Activated CD4-positive, CD25-positive, alpha-beta regulatory T cell treated with anti-CD3 and anti-CD28 coated beads, Interleukin-2, amount 50 U/mL, for 72 hours (primary cell): ENCODE measurements around the gene NPY4R2.
"Not testable (repeated sequence)": the region's sequence is repeated elsewhere in the genome, so short reads cannot be mapped to it uniquely, and the experiment has no call there.

ENCODE experiments used
- DNase-seq: peaks from one replicate; pipeline ENCODE4 v3.0.0; 2021

The NPY4R2 gene

GRCh38 chr10:47933462-47933861, 15.0 kb downstream of the NPY4R2 start:
- not testable (repeated sequence) for DNase-seq

GRCh38 chr10:47936772-47937228, 18.3 kb downstream of the NPY4R2 start:
- DNase-seq: not testable (repeated sequence)

DNA sequence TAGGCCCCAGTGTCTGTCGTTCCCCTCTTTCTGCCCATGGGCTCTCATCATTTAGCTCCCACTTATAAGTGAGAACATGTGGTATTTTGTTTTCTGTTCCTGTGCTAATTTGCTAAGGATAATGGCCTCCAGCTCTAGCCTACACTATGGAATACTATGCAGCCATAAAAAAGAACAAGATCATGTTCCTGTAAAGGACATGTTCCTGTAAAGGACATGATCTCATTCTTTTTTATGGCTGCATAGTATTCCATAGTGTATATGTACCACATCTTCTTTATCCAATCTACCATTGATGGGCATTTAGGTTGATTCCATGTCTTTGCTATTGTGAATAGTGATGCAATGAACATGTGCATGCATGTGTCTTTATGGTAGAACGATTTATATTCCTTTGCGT, 19.2 kb downstream of the NPY4R2 start:
- not testable (repeated sequence) for DNase-seq

GRCh38 chr10:47940821-47941220, 22.4 kb downstream of the NPY4R2 start:
- DNase-seq: not testable (repeated sequence)

- DNase-seq: not testable (repeated sequence)
These were observed 22.9 kb downstream of the NPY4R2 start for GRCh38 chr10:47941379-47941778.

GRCh38 chr10:47942351-47943019, 24.0 kb downstream of the NPY4R2 start:
- not testable (repeated sequence) for DNase-seq

DNA sequence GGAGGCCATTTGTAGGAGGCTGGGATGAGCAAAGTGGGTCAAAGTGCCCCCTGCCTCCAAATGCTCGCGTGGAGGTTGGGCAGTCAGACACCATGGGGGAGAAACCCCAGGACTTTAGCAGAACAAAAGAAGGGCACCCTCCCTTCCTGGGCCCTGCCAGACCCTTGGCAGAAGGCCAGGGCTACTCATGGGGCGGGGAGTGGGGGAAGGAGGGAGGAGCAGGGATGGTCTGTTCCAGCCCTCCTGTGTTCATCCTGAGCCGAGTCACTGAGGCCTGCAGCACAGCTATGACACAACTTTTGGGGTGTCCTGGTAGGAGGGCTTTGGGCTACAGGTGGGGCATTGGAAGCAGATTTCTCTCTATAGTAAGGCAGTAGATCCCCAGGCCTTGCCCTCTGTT, 24.9 kb downstream of the NPY4R2 start:
- DNase-seq: not testable (repeated sequence)

GRCh38 chr10:47947424-47947823, 29.0 kb downstream of the NPY4R2 start:
- not testable (repeated sequence) for DNase-seq

DNA sequence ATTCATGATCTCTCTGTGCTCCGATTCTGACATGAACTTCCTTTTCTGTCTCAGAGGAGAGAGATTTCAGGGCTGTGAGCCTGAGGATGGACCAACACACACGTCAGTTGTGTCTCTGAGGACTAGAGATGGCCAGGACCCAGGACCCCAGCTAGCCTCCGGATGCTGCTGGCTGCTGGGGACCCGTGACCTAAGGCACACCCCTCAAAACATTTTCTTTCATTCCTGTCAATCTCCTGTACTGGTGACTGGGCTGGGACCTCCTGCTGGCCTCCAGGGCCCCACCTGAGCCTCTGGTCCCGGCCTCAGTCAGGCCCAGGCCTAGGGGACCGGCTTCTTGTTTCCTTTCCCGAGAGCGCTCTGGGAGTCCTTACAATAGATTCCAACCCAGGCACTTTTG, 38.7 kb downstream of the NPY4R2 start:
- not testable (repeated sequence) for DNase-seq

- DNase-seq: not testable (repeated sequence)
These were observed 41.2 kb downstream of the NPY4R2 start for GRCh38 chr10:47959677-47960076.

GRCh38 chr10:47960699-47961098, 42.2 kb downstream of the NPY4R2 start:
- not testable (repeated sequence) for DNase-seq

- DNase-seq: not testable (repeated sequence)
These were observed 44.3 kb downstream of the NPY4R2 start for GRCh38 chr10:47962785-47963184.

DNA sequence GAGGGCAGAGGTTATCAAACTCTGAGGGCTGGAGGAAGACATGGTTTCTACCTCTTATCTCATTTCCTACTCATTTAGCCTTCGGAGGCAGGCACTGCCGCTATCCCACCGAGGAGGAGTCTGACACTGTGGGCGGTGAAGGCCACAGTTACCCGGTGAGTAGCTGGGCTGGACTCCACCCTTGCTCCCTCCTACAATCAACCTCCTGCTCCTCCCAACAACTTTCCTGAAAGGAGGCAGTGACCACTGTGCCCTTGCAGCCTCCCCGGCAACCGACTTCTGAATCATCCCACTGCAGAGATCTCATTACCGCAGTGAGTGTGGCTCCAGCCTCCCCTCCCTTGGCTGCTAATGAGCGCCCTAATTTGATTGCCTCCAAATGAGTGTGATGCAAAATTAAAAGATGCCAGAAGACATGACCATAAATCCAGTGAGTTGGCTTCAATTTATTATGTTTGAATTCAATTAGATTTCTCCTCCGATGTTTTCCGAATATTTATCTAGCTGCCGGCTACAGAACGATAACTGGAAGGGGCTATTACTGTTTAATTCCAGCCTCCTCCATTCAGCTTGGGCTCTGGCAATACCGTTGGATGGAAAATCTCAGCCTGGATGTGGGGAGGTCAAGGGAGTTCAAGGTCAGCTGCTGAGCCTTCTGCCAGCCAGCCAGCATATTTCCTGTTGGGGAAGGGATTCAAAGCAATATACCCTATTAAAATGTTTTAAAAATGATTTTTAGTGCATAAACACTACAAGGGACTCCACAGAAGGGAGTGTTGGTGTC, 46.0 kb downstream of the NPY4R2 start:
- DNase-seq: not testable (repeated sequence)

DNA sequence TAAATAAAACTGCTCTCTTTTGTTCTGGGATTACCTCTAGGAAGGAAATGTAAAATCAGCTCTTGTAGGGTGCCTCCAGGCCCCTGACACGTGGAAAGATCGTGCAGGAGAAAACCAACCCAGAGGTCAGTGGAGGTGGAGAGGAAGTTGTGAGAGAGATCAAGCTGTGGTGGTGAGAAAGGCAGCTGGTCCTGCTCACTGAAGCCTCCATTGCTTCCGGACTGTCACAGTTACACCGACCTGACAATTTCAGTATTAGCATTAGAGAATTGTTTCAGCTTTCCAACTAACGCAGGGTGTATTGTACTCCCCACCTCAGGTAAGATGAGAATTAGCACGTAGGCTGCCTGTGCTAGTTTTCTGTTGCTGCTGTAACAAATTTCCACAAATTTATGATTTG, 50.5 kb downstream of the NPY4R2 start:
- not testable (repeated sequence) for DNase-seq

- DNase-seq: not testable (repeated sequence)
These were observed 51.6 kb downstream of the NPY4R2 start for GRCh38 chr10:47970047-47970446.

DNA sequence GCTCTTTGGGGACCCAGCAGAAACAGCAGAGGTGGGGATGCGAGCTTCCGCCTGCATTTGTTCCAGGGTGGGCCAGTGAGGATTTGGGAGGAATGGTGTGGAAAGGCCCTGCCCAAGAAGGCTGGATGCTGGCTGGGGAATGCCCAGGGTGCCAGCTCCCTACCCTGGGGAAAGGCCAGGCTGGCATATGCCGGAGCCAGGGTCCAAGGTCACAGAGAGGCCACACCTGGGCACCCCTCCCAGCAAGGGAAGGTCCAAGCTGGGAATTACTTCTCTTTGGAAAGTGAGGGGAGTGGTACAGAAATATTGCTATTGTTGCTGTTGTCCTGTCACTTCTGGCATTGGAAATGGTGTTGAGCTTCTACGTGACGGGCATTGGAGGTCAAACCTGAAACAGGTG, 53.1 kb downstream of the NPY4R2 start:
- DNase-seq: not testable (repeated sequence)

- not testable (repeated sequence) for DNase-seq
These were observed 53.6 kb downstream of the NPY4R2 start for GRCh38 chr10:47972077-47972476.
